Hindlimb muscle (tissue), 1 donor: ENCODE results near the gene DNAH7. TPM values are rescaled to one million over a fixed set of nuclear protein-coding genes. Genes with fewer than 3 reads are reported as not detected.

Source experiments
- DNase-seq: peaks from one replicate; pipeline ENCODE4 v3.0.0-alpha.2; 2013
- polyA plus RNA-seq: library from polyadenylated mRNA; unstranded; fragments of 120-200 nt; gene quantifications from one replicate; pipeline ENCODE4 v1.2.1, GENCODE V29; 2013; ENCODE audit not compliant: insufficient read length

DNAH7 gene
- polyA plus RNA-seq, 1 donor: 0.28 TPM

DNA sequence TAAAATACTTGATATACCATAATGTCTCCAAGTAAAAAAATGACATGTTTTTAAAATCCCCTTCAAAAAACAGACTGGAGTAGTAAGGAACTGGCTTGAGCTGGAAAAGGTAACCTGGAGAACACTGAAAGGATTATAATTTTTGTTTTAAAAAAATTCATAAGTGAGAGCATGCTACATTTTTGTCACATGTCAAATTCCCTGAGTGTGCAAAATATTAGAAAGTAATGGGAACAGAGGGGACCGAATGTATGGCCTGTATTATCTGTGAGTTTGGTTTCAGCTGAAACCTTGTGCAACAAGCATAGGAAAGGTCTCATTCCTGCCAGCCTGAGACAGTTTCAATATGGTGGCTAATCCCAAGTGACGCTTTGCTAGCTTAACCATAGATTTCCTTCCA, 209.1 kb downstream of the DNAH7 start:
- DNase-seq: no peak

GRCh38 chr2:195857132-195857531, 211.5 kb downstream of the DNAH7 start:
- no peak for DNase-seq

DNA sequence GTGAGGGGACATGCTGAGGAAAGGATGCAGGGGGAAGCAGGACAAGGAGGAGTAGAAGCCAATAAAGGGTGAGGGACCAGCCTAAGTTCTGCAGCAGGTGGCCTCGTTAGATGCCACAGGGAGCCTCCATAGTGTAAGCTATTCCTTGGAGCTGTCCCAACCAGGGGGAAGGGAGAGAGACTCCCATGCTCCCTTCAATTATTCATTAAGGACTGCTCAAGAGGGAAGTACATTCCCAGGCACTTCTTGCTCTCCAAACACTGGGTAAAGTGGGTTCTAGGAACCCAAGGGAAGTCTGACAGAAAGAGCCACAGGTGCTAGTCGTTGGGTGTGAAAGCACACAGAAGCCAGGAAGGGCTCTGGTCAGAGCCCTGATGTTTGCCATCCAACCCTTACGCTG, 217.9 kb downstream of the DNAH7 start:
- no peak for DNase-seq

DNA sequence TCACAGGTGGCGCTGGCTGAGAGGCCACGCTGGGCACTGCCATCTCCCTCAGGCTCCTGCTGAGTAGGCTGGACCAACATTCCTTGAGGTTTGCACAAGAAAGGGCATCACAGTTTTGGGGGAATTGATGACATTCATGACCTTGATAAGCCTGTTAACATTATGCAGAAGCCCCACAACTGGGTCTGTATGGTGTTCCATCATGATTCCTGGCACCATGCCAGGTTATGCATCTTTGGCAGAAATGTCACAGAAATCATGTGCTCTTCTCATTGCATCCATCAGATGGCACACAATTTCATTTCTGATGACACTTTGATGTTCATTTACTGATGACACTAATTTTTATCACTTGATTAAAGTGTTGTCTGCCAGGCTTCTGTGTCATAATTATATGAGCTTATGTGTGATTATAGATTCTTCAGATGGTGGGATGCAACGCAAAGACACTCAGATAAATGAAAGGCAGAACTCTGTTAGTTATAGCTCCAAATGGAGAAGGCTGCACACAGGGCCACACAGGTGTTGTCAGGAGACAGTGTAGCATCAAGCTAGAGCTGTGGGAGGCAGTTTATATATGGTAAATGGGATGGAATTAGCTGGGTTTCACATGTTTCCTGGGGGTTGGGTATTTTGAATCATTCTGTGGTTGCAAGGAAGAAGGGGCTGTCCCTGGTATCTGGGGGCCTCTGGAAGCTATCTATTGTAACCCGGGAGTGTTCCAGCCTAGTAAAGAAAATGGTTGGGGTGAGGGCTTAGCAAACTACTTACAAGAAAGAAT, 220.3 kb downstream of the DNAH7 start:
- DNase-seq: no peak

- DNase-seq: no peak
Measured at GRCh38 chr2:195842932-195843331, 225.7 kb downstream of the DNAH7 start.

DNA sequence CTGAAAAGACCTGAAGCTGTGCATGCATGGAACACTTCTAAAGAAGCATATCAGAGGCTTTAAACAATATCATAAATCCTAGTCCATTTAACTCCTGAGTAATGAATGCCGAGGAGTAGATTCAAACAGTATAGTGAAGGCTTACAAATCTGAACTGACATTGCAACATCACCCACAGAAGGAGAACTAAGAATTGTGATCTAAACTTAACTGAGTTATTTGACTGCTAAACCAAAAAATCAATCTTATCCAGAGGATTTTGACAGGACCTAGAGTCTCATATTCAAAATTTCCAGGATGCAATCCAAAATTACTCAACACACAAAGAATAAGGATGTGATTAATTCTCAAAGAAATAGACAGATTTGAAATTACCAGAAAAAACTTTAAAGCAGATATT, 230.6 kb downstream of the DNAH7 start:
- no peak for DNase-seq

GRCh38 chr2:195836002-195836401, 232.6 kb downstream of the DNAH7 start:
- DNase-seq: no peak

DNA sequence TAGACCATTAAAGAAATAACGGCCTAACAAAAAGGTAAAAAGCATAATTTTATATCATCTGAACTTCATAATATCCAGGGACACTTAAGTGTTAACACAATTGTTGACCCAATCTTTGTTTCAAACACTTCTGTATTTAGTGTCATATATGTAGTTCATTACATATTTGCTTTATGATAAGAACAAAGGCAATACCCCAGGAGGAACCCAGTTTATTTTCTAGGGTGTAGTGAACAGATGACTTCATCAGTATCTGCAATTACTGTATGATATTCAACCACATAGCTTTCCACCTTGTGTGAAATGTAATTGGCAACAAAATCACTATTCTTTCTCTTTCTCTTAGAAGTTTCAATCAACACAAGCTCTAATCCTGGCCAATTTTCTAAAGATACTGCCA, 233.8 kb downstream of the DNAH7 start:
- DNase-seq: no peak

DNA sequence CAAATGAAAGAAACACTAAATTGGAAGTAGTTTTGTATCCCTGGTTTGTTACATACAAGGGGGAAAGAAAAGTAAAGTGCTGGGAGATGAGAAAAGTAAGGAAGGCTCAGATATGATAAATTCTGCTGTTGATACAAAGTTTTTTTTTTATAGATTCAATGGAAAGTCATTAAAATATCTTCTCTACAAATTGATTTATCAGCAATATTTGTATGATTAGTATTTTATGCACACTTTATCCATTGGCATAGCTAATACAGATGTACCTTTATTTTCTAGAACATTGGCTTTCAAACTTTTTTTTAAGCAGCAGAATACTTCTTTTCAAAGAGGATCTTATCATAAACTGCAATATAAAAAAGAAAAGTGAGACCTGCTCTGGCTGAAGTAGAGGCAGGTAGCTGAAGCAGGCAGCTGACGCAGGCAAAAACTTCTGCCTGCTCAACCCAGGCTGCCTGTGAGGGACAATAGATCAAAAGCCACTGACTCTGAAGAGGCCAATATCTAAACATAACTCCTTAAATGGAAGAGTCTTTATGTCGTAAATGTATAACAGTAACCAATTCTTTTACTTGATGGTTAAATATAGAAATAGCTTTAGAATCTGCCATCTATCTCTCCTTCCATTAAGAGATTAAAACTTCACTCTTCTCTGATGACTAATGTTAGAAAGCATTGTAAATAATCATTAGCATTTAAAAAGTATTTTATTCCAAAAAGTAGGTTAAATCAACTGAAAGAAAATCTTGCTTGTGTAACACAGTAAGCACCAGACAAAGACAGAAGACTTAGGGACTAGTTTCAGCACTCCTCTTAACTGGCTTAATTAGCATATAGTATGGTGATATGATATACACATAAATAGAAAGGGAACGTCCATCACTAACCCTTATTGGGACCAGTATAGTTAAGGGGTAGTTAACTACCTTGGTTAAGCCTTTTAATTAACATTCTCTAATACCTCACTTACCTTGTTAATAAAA, 237.4 kb downstream of the DNAH7 start:
- no peak for DNase-seq

DNA sequence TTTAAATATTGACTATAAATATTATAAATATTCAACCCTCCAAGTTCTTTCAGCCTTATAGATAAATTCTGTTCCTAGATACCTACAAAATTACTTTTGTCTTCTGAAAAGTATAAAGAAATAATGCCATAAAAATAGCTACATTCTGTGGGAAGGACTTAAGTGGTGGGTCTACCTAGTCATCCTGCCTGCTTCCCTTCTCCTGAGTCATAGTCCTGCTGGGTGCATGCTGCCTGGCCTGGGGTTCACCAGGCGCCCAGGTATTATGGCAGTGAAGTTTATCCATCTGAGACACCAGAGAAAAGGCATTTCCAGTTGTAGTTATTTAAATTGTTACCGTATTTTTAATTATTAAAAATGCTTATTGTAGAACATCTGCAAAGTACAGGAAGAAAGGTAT, 244.2 kb downstream of the DNAH7 start:
- DNase-seq: no peak

GRCh38 chr2:195823206-195823605, 245.4 kb downstream of the DNAH7 start:
- no peak for DNase-seq

- no peak for DNase-seq
Measured at GRCh38 chr2:195821566-195821932, 247.1 kb downstream of the DNAH7 start.

- no peak for DNase-seq
Measured at GRCh38 chr2:195820867-195821565, 247.6 kb downstream of the DNAH7 start.

GRCh38 chr2:195820373-195820772, 248.3 kb downstream of the DNAH7 start:
- DNase-seq: no peak

DNA sequence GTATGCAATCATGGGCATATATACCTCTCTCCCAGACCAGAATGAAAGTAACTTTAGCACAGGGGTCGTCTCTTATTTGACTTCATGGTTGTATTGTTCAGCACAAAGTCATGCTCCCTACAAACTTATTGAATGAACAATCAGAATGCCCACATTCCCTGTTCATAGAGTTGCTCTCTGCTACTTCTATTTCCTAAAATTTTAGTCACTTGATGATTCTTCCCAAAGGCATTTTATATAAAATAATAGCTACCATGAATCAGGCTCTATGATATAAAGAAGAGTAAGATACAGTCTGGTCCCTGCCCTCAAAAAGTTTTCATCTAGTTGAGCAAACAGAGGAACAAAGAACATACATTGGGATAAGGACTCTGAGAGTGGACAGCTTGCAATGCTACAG, 249.4 kb downstream of the DNAH7 start:
- DNase-seq: no peak

DNA sequence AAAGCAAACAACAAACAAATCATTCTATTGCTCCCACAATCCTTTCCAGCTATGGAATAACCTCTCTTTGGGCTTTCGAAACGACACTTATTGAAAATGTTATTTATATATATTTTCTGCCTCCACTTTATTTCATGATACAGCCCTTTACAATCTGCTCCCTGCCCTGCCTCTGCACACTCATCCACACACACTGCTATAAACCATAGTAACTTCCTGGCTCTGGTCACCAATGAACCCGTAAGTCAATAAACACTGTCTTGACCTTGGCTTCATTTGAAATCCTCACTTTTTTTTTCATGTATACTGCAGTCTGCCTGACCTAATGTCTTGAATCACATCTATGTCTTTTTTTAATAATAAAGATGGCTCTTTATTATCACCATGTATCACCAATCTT, 250.1 kb downstream of the DNAH7 start:
- no peak for DNase-seq

GRCh38 chr2:195818106-195818505, 250.5 kb downstream of the DNAH7 start:
- DNase-seq: no peak

- DNase-seq: no peak
Measured at GRCh38 chr2:195815083-195815482, 253.6 kb downstream of the DNAH7 start.

GRCh38 chr2:195813421-195813820, 255.2 kb downstream of the DNAH7 start:
- DNase-seq: no peak

- no peak for DNase-seq
Measured at GRCh38 chr2:195810340-195811098, 258.1 kb downstream of the DNAH7 start.

- DNase-seq: no peak
Measured at GRCh38 chr2:195808189-195808588, 260.4 kb downstream of the DNAH7 start.

- DNase-seq: no peak
Measured at GRCh38 chr2:195805283-195805976, 263.2 kb downstream of the DNAH7 start.
